HCT116 (cell line): Measurements from ENCODE around the gene CRYBG2. TPM values are rescaled to one million over a fixed set of nuclear protein-coding genes. Genes with fewer than 3 reads are reported as not detected.
A peak's percentile ranks its signal among the peaks of the same experiment; 100 is the strongest.

Experiments used
- ATAC-seq: fragments of 200-7000 bp; cut with Tn5 transposase; 2 replicates; pipeline ENCODE4 v1.9.1; 2020; ENCODE audit warnings: mild to moderate bottlenecking, moderate library complexity
- BruUV-seq: library from RNA; stranded (reverse); fragments of 400-500 nt; replicated peaks from 2 replicates; lab custom pipeline; 2021; lab: Mats Ljungman, UMichigan
- CTCF ChIA-PET: fragments of 300-600 bp; sonication (Branson Sonifier 250); formaldehyde crosslinking; loops from one replicate; lab custom pipeline; 2021; ENCODE audit warnings: antibody characterized with exemption; lab: Charles Lee
- POLR2A ChIA-PET: fragments of 300-600, 350-600 bp; sonication (Branson Sonifier 250); formaldehyde crosslinking; loops from one replicate; lab custom pipeline; 2021; ENCODE audit warnings: antibody characterized with exemption; lab: Charles Lee
- RAD21 ChIA-PET, 2 experiments: fragments of 300-600 bp; sonication (Branson Sonifier 250); formaldehyde crosslinking; loops; one replicate each; lab custom pipeline; 2023; ENCODE audit warnings: low total read pairs in 2 of 2; ENCODE audit not compliant: uncharacterized antibody in 2 of 2, unreplicated experiment in 2 of 2, low non-redundant PET in 1 of 2; lab: Charles Lee
- DNase-seq: peaks from one replicate; pipeline ENCODE4 v3.0.0-alpha.2; 2010; ENCODE audit warnings: low read depth, low spot score
- H2AFZ ChIP-seq: fragments of 200-600 bp; shearing (Covaris generic), sonication (generic); 2 replicates; pipeline ENCODE4 v1.6.1; 2017; ENCODE audit warnings: low read depth, mixed run types, mixed read lengths, antibody characterized with exemption, low read length; ENCODE audit not compliant: poor library complexity, severe bottlenecking
- H3K27ac ChIP-seq: 2 replicates; pipeline ENCODE4 v1.5.1; 2012; ENCODE audit warnings: low read depth, low read length
- H3K27me3 ChIP-seq: fragments of 200-600 bp; sonication (generic); 2 replicates; pipeline ENCODE4 v1.6.1; 2016; ENCODE audit warnings: mixed run types, low read length, mixed read lengths; ENCODE audit not compliant: insufficient read depth
- H3K36me3 ChIP-seq, 2 experiments: fragments of 200-500 bp in 1 of 2; fragments of 200-600 bp in 1 of 2; sonication (Bioruptor generic) in 1 of 2; sonication (generic) in 1 of 2; 2 replicates each; pipeline versions ENCODE4 v1.5.1 to v1.6.1; 2014 to 2016; ENCODE audit warnings: low read length in 2 of 2, inconsistent platforms in 1 of 2, mixed read lengths in 1 of 2, mixed run types in 1 of 2; ENCODE audit not compliant: insufficient read depth in 2 of 2, control insufficient read depth in 1 of 2
- H3K4me1 ChIP-seq, 2 experiments: fragments of 200-600 bp in 1 of 2; sonication (generic) in 1 of 2; 2 replicates each; pipeline versions ENCODE4 v1.5.1 to v1.6.1; 2012 to 2017; ENCODE audit warnings: low read length in 2 of 2, inconsistent platforms in 1 of 2, mild to moderate bottlenecking in 1 of 2, mixed read lengths in 1 of 2, mixed run types in 1 of 2, moderate library complexity in 1 of 2; ENCODE audit not compliant: insufficient read depth in 2 of 2, control insufficient read depth in 1 of 2
- H3K4me2 ChIP-seq: fragments of 200-600 bp; sonication (generic); 2 replicates; pipeline ENCODE4 v1.6.1; 2017; ENCODE audit warnings: mixed run types, low read length, mixed read lengths
- H3K4me3 ChIP-seq, 2 experiments: fragments of 200-600 bp in 1 of 2; sonication (generic) in 1 of 2; replicated peaks in 1 of 2; 2 replicates each; pipeline ENCODE4 v1.5.1; 2011 to 2016; ENCODE audit warnings: low read length in 2 of 2, control low read depth in 1 of 2, low read depth in 1 of 2, mild to moderate bottlenecking in 1 of 2, mixed read lengths in 1 of 2, mixed run types in 1 of 2
- H3K79me2 ChIP-seq: fragments of 200-600 bp; sonication (generic); 2 replicates; pipeline ENCODE4 v1.6.1; 2017; ENCODE audit warnings: mild to moderate bottlenecking, mixed run types, low read length, moderate library complexity, mixed read lengths; ENCODE audit not compliant: insufficient read depth
- H3K9ac ChIP-seq: fragments of 200-600 bp; sonication (generic); 2 replicates; pipeline ENCODE4 v1.6.1; 2016; ENCODE audit warnings: low read length, mixed read lengths
- H3K9me2 ChIP-seq: fragments of 200-600 bp; sonication (generic), shearing (Covaris generic); 2 replicates; pipeline ENCODE4 v1.6.1; 2017; ENCODE audit warnings: mixed run types, mild to moderate bottlenecking, moderate library complexity; ENCODE audit not compliant: insufficient read depth
- H3K9me3 ChIP-seq, 2 experiments: fragments of 200-500 bp in 1 of 2; fragments of 200-600 bp in 1 of 2; sonication (Bioruptor generic) in 1 of 2; sonication (generic) in 1 of 2; 2 replicates each; pipeline ENCODE4 v1.6.1; 2014 to 2017; ENCODE audit warnings: low read length in 2 of 2, mixed read lengths in 2 of 2, inconsistent platforms in 1 of 2, low read depth in 1 of 2, mild to moderate bottlenecking in 1 of 2, mixed run types in 1 of 2, moderate library complexity in 1 of 2; ENCODE audit not compliant: control insufficient read depth in 1 of 2, insufficient read depth in 1 of 2
- H4K20me1 ChIP-seq: fragments of 200-600 bp; sonication (generic), shearing (Covaris generic); 2 replicates; pipeline ENCODE4 v1.6.1; 2017; ENCODE audit warnings: mixed run types, mild to moderate bottlenecking, moderate library complexity; ENCODE audit not compliant: insufficient read depth
- CBX3 ChIP-seq: IDR thresholded peaks from 2 replicates; pipeline ENCODE4 v1.6.1; 2012; ENCODE audit warnings: low read depth
- CEBPB ChIP-seq: IDR thresholded peaks from 2 replicates; pipeline ENCODE4 v1.6.1; 2012; ENCODE audit warnings: low read depth
- EGR1 ChIP-seq: IDR thresholded peaks from 2 replicates; pipeline ENCODE4 v1.6.1; 2012; ENCODE audit warnings: low read depth
- FOSL1 ChIP-seq: IDR thresholded peaks from 2 replicates; pipeline ENCODE4 v1.6.1; 2012; ENCODE audit warnings: low read depth
- POLR2A ChIP-seq: IDR thresholded peaks from 2 replicates; pipeline ENCODE4 v1.7.0; 2011; ENCODE audit warnings: borderline replicate concordance; ENCODE audit not compliant: insufficient read depth, insufficient read length; ENCODE audit errors: extremely low read depth
- POLR2AphosphoS5 ChIP-seq: IDR thresholded peaks from 2 replicates; pipeline ENCODE4 v1.6.1; 2011; ENCODE audit warnings: mild to moderate bottlenecking, low read depth, low read length, moderate library complexity
- SIN3A ChIP-seq: IDR thresholded peaks from 2 replicates; pipeline ENCODE4 v1.6.1; 2012; ENCODE audit warnings: low read depth
- SP1 ChIP-seq: IDR thresholded peaks from 2 replicates; pipeline ENCODE4 v1.6.1; 2012; ENCODE audit warnings: low read depth
- SRF ChIP-seq: IDR thresholded peaks from 2 replicates; pipeline ENCODE4 v1.6.1; 2012; ENCODE audit warnings: low read depth
- YY1 ChIP-seq: IDR thresholded peaks from 2 replicates; pipeline ENCODE4 v1.6.1; 2011; ENCODE audit warnings: low read length, low read depth, moderate library complexity, mild to moderate bottlenecking; ENCODE audit not compliant: insufficient replicate concordance; ENCODE audit errors: extremely low read depth
- ZNF274 ChIP-seq: fragments of 200-500 bp; sonication (Bioruptor generic); IDR thresholded peaks from 2 replicates; pipeline ENCODE4 v1.6.1; 2014; ENCODE audit warnings: mild to moderate bottlenecking, low read depth, low read length, inconsistent platforms
- intact Hi-C: fragments of 100-400 bp; cut with micrococcal nuclease; formaldehyde crosslinking; loops from 2 replicates; pipeline ENCODE4 v1.10.0; 2022
- total RNA-seq: library from RNA; stranded (reverse); gene quantifications from one replicate; pipeline ENCODE4 v1.2.1, GENCODE V29; 2021; ENCODE audit not compliant: unreplicated experiment
- TF ChIP-seq, protein P1 (sequence below), 3 experiments: fragments of 200-600 bp in 1 of 3; sonication (generic) in 1 of 3; IDR thresholded peaks in 2 of 3; conservative IDR thresholded peaks in 1 of 3; 2 replicates each; pipeline ENCODE4 v1.5.1; 2012 to 2017; ENCODE audit warnings: low read depth in 2 of 3, low read length in 2 of 3, antibody characterized with exemption in 1 of 3, borderline replicate concordance in 1 of 3, control low read depth in 1 of 3, mild to moderate bottlenecking in 1 of 3, mixed read lengths in 1 of 3, mixed run types in 1 of 3, moderate library complexity in 1 of 3; ENCODE audit not compliant: insufficient read depth in 1 of 3
- TF ChIP-seq, protein P2 (sequence below): IDR thresholded peaks from 2 replicates; pipeline ENCODE4 v1.6.1; 2011; ENCODE audit warnings: mild to moderate bottlenecking, low read length, moderate library complexity; ENCODE audit not compliant: insufficient replicate concordance; ENCODE audit errors: extremely low read depth
- TF ChIP-seq, protein P3 (sequence below): IDR thresholded peaks from 2 replicates; pipeline ENCODE4 v1.6.1; 2012; ENCODE audit warnings: low read depth
- TF ChIP-seq, protein P4 (sequence below): IDR thresholded peaks from 2 replicates; pipeline ENCODE4 v1.6.1; 2012
- TF ChIP-seq, protein P5 (sequence below): IDR thresholded peaks from 2 replicates; pipeline ENCODE4 v1.6.1; 2012

CRYBG2 gene
- total RNA-seq, 1 experiment from 2014 or later = 10.5 TPM

DNA sequence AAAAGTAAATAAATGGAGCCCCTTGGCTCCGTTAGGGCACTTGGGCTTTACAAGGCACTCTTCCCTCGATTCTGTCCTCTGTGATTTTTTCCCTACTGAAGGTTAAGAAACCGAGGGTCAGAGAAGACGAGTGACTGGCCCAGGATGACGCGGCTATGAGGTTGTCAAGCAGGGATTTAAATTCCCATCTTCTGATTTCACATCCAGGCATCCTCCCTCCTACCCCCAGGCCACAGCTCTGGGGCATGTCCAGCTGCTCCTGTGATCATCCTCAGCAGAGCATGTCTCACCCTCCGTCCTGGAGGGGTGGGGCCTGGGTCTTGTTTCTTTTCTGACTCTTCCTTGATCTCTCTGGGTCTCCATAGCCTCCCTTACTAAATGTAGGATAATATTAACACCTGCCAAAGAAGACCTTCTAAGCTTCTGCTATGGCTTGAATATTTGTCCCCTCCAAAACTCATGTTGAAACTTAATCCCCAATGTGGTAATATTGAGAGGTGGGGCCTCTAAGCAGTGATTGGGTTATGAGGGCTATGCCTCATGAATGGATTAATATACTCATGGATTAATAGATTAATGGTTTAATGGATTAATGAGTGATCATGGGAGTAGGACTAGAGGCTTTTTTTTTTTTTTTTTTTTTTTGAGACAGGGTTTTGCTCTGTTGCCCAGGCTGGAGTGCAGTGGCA lies 4.6 kb downstream of the CRYBG2 start:
- ChIA-PET RAD21 (no interaction called here), POLR2A (interaction anchor here (0.7 kb wide), 1 partner anchor 643 kb away, joined by 4 read pairs; no protein-coding TSS in a partner anchor), CTCF (interaction anchor here (1.0 kb wide), 1 partner anchor 15 kb away, joined by 3 read pairs; no protein-coding TSS in a partner anchor)
- ATAC-seq (no peak), DNase-seq (no peak)
- H3K27me3 ChIP-seq = no peaks in the 10 kb centered on the region
- no peak overlapping the region for H2AFZ ChIP-seq
- no peak overlapping the region for H3K4me3 ChIP-seq
- H3K9me3 ChIP-seq = no peaks in the 10 kb centered on the region
- no peak overlapping the region for H3K9ac ChIP-seq
- H3K4me1 ChIP-seq = peaks cover 49 to 54% of the 10 kb centered on the region in 2 experiments
- H4K20me1 ChIP-seq = no peaks in the 10 kb centered on the region
- H3K79me2 ChIP-seq = no peaks in the 10 kb centered on the region
- H3K4me2 ChIP-seq = peak overlapping the region; percentile 80
- TF ChIP-seq EGR1 (no peak), SP1 (no peak), SRF (no peak), CBX3 (no peak), CEBPB (no peak), ZNF274 (no peak), FOSL1 (no peak), SIN3A (no peak), YY1 (no peak), POLR2AphosphoS5 (no peak), POLR2A (no peak)
- TF ChIP-seq, protein P1, sequence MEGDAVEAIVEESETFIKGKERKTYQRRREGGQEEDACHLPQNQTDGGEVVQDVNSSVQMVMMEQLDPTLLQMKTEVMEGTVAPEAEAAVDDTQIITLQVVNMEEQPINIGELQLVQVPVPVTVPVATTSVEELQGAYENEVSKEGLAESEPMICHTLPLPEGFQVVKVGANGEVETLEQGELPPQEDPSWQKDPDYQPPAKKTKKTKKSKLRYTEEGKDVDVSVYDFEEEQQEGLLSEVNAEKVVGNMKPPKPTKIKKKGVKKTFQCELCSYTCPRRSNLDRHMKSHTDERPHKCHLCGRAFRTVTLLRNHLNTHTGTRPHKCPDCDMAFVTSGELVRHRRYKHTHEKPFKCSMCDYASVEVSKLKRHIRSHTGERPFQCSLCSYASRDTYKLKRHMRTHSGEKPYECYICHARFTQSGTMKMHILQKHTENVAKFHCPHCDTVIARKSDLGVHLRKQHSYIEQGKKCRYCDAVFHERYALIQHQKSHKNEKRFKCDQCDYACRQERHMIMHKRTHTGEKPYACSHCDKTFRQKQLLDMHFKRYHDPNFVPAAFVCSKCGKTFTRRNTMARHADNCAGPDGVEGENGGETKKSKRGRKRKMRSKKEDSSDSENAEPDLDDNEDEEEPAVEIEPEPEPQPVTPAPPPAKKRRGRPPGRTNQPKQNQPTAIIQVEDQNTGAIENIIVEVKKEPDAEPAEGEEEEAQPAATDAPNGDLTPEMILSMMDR (IDR thresholded peaks at IDR 0.05 in 2 of 3, conservative IDR thresholded peaks at IDR 0.05 in 1 of 3; ENCODE audit: borderline replicate concordance in 1 of 3, insufficient read depth in 1 of 3, low read depth in 2 of 3, low read length in 2 of 3) = no peak
- TF ChIP-seq, protein P2, sequence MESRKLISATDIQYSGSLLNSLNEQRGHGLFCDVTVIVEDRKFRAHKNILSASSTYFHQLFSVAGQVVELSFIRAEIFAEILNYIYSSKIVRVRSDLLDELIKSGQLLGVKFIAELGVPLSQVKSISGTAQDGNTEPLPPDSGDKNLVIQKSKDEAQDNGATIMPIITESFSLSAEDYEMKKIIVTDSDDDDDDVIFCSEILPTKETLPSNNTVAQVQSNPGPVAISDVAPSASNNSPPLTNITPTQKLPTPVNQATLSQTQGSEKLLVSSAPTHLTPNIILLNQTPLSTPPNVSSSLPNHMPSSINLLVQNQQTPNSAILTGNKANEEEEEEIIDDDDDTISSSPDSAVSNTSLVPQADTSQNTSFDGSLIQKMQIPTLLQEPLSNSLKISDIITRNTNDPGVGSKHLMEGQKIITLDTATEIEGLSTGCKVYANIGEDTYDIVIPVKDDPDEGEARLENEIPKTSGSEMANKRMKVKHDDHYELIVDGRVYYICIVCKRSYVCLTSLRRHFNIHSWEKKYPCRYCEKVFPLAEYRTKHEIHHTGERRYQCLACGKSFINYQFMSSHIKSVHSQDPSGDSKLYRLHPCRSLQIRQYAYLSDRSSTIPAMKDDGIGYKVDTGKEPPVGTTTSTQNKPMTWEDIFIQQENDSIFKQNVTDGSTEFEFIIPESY = no peak
- TF ChIP-seq, protein P3, sequence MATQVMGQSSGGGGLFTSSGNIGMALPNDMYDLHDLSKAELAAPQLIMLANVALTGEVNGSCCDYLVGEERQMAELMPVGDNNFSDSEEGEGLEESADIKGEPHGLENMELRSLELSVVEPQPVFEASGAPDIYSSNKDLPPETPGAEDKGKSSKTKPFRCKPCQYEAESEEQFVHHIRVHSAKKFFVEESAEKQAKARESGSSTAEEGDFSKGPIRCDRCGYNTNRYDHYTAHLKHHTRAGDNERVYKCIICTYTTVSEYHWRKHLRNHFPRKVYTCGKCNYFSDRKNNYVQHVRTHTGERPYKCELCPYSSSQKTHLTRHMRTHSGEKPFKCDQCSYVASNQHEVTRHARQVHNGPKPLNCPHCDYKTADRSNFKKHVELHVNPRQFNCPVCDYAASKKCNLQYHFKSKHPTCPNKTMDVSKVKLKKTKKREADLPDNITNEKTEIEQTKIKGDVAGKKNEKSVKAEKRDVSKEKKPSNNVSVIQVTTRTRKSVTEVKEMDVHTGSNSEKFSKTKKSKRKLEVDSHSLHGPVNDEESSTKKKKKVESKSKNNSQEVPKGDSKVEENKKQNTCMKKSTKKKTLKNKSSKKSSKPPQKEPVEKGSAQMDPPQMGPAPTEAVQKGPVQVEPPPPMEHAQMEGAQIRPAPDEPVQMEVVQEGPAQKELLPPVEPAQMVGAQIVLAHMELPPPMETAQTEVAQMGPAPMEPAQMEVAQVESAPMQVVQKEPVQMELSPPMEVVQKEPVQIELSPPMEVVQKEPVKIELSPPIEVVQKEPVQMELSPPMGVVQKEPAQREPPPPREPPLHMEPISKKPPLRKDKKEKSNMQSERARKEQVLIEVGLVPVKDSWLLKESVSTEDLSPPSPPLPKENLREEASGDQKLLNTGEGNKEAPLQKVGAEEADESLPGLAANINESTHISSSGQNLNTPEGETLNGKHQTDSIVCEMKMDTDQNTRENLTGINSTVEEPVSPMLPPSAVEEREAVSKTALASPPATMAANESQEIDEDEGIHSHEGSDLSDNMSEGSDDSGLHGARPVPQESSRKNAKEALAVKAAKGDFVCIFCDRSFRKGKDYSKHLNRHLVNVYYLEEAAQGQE = no peak
- TF ChIP-seq, protein P4, sequence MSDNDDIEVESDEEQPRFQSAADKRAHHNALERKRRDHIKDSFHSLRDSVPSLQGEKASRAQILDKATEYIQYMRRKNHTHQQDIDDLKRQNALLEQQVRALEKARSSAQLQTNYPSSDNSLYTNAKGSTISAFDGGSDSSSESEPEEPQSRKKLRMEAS = no peak
- TF ChIP-seq, protein P5, sequence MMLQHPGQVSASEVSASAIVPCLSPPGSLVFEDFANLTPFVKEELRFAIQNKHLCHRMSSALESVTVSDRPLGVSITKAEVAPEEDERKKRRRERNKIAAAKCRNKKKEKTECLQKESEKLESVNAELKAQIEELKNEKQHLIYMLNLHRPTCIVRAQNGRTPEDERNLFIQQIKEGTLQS = no peak
- no peak overlapping the region for H3K27ac ChIP-seq
- intact Hi-C loops = no loop called here
- H3K9me2 ChIP-seq = no peaks in the 10 kb centered on the region
- BruUV-seq = no TSS peak
- no peaks in the 10 kb centered on the region for H3K36me3 ChIP-seq
